Endothelial cell of umbilical vein (primary cell): Measurements from ENCODE around the gene SF3B4. TPM values are rescaled to one million over a fixed set of nuclear protein-coding genes. Genes with fewer than 3 reads are reported as not detected.

Experiments used
- BruUV-seq: library from RNA; stranded (reverse); fragments of 400-500 nt; replicated peaks from 2 replicates; lab custom pipeline; 2021; lab: Mats Ljungman, UMichigan
- CTCF ChIA-PET: fragments of 300-600, 350-600 bp; sonication (Branson Sonifier 250); formaldehyde crosslinking; loops from one replicate; lab custom pipeline; 2021; ENCODE audit warnings: antibody characterized with exemption, inconsistent platforms; lab: Charles Lee
- POLR2A ChIA-PET: fragments of 300-600, 350-600 bp; sonication (Branson Sonifier 250); formaldehyde crosslinking; loops from one replicate; lab custom pipeline; 2021; ENCODE audit warnings: antibody characterized with exemption, inconsistent platforms; lab: Charles Lee
- DNase-seq: peaks from one replicate; pipeline ENCODE4 v3.0.0-alpha.2; 2011; ENCODE audit warnings: low read depth, low spot score
- FAIRE-seq: peaks from 2 replicates; lab custom pipeline; 2011; peaks lifted over from hg19 to GRCh38; lab: Jason Lieb, UNC
- H2AFZ ChIP-seq: 2 replicates; pipeline ENCODE4 v1.6.0; 2012; ENCODE audit warnings: low read depth, low read length, control low read depth, inconsistent platforms
- H3K27ac ChIP-seq: 2 replicates; pipeline ENCODE4 v1.5.1; 2011; ENCODE audit warnings: low read depth, mild to moderate bottlenecking, control low read depth, low read length, moderate library complexity; ENCODE audit not compliant: insufficient read depth
- H3K27me3 ChIP-seq, 2 experiments: 2 replicates each; pipeline versions ENCODE4 v1.6.0 to v1.6.1; 2011; ENCODE audit warnings: low read length in 2 of 2, mixed read lengths in 1 of 2; ENCODE audit not compliant: control insufficient read depth in 2 of 2, insufficient read depth in 2 of 2
- H3K36me3 ChIP-seq, 2 experiments: 2 replicates in 1 of 2; 3 replicates in 1 of 2; pipeline ENCODE4 v1.5.1; 2011; ENCODE audit warnings: low read length in 2 of 2, mild to moderate bottlenecking in 1 of 2, moderate library complexity in 1 of 2; ENCODE audit not compliant: control insufficient read depth in 2 of 2, insufficient read depth in 2 of 2; ENCODE audit errors: extremely low read depth in 1 of 2
- H3K4me1 ChIP-seq: 3 replicates; pipeline ENCODE4 v1.5.1; 2011; ENCODE audit warnings: mild to moderate bottlenecking, low read length; ENCODE audit not compliant: control insufficient read depth, insufficient read depth; ENCODE audit errors: extremely low read depth
- H3K4me2 ChIP-seq: 2 replicates; pipeline ENCODE4 v1.6.1; 2011; ENCODE audit warnings: low read length, control low read depth, mixed read lengths; ENCODE audit not compliant: insufficient read depth
- H3K4me3 ChIP-seq, 3 experiments: fragments of 200-600 bp in 1 of 3; sonication (generic), shearing (Covaris generic) in 1 of 3; replicated peaks in 1 of 3; 2 replicates each; pipeline ENCODE4 v1.5.1; 2011 to 2016; ENCODE audit warnings: control low read depth in 3 of 3, low read length in 3 of 3, mild to moderate bottlenecking in 2 of 3, inconsistent platforms in 1 of 3, low read depth in 1 of 3, moderate library complexity in 1 of 3; ENCODE audit not compliant: insufficient read depth in 1 of 3
- H3K79me2 ChIP-seq: 2 replicates; pipeline ENCODE4 v1.6.0; 2012; ENCODE audit warnings: low read length, inconsistent platforms; ENCODE audit not compliant: control insufficient read depth, insufficient read depth
- H3K9ac ChIP-seq: replicated peaks from 2 replicates; pipeline ENCODE3; 2011; ENCODE audit warnings: low read length, control low read depth; ENCODE audit not compliant: insufficient read depth; ENCODE audit errors: extremely low read depth
- H3K9me1 ChIP-seq: replicated peaks from 3 replicates; pipeline ENCODE4 v1.6.0; 2011; ENCODE audit warnings: mild to moderate bottlenecking, low read length; ENCODE audit not compliant: control insufficient read depth, insufficient read depth; ENCODE audit errors: extremely low read depth
- H3K9me3 ChIP-seq: replicated peaks from 2 replicates; pipeline ENCODE4 v1.5.1; 2012; ENCODE audit warnings: low read length, inconsistent platforms; ENCODE audit not compliant: control insufficient read depth, insufficient read depth
- H4K20me1 ChIP-seq: replicated peaks from 2 replicates; pipeline ENCODE3; 2011; ENCODE audit warnings: mild to moderate bottlenecking, low read length; ENCODE audit not compliant: control insufficient read depth, insufficient read depth; ENCODE audit errors: extremely low read depth
- CTCF ChIP-seq, 2 donors: IDR thresholded peaks; 1 replicate in 1 of 2; 2 replicates in 1 of 2; pipeline ENCODE4 v1.5.1; 2011; ENCODE audit warnings: low read length in 2 of 2, mild to moderate bottlenecking in 2 of 2, moderate library complexity in 2 of 2, control low read depth in 1 of 2, inconsistent platforms in 1 of 2, low read depth in 1 of 2; ENCODE audit not compliant: insufficient read depth in 1 of 2; ENCODE audit errors: extremely low read depth in 1 of 2
- EZH2 ChIP-seq: IDR thresholded peaks from 2 replicates; pipeline ENCODE4 v1.6.1; 2012; ENCODE audit warnings: borderline replicate concordance, low read depth, mild to moderate bottlenecking, moderate library complexity, low read length, inconsistent platforms; ENCODE audit not compliant: severe bottlenecking
- FOS ChIP-seq: IDR thresholded peaks from 2 replicates; pipeline ENCODE4 v1.6.1; 2011; ENCODE audit warnings: mild to moderate bottlenecking, low read length, moderate library complexity, borderline replicate concordance; ENCODE audit not compliant: insufficient read depth
- GATA2 ChIP-seq: IDR thresholded peaks from 2 replicates; pipeline ENCODE4 v1.7.0; 2011; ENCODE audit warnings: low read depth, mild to moderate bottlenecking, moderate library complexity, mixed read lengths, low read length; ENCODE audit not compliant: insufficient read length, insufficient read depth
- JUN ChIP-seq: IDR thresholded peaks from 2 replicates; pipeline ENCODE4 v1.6.1; 2011; ENCODE audit warnings: borderline replicate concordance, low read depth; ENCODE audit not compliant: insufficient read length, insufficient read depth
- MAX ChIP-seq: IDR thresholded peaks from 2 replicates; pipeline ENCODE4 v1.6.1; 2011; ENCODE audit not compliant: insufficient read depth, insufficient read length
- MYC ChIP-seq: IDR thresholded peaks from one replicate; pipeline ENCODE4 v1.6.1; 2011; ENCODE audit warnings: mild to moderate bottlenecking, low read depth, low read length
- POLR2A ChIP-seq: IDR thresholded peaks from 2 replicates; pipeline ENCODE4 v1.6.1; 2012; ENCODE audit warnings: low read depth, mild to moderate bottlenecking, control low read depth, low read length
- POLR2AphosphoS5 ChIP-seq: IDR thresholded peaks from 2 replicates; pipeline ENCODE4 v1.6.1; 2012; ENCODE audit warnings: low read depth, mild to moderate bottlenecking, control low read depth, low read length, moderate library complexity; ENCODE audit not compliant: insufficient read depth
- dilution Hi-C: fragments of 300-500 bp; cut with MboI; formaldehyde crosslinking; loops from one replicate; pipeline ENCODE4 v1.15.0; 2019; ENCODE audit warnings: low sequenced_read_pairs; ENCODE audit not compliant: extremely low pct_ligation_motif_present
- intact Hi-C: fragments of 100-400 bp; cut with micrococcal nuclease; formaldehyde crosslinking; loops from one replicate; pipeline ENCODE4 v1.10.0; 2022
- polyA plus RNA-seq, 4 experiments: library from polyadenylated mRNA; depleted of rRNA in 3 of 4; stranded (reverse) in 3 of 4; unstranded in 1 of 4; fragments of >200 nt; gene quantifications; 2 replicates each; pipeline versions ENCODE4 v1.2.1 to v1.2.3, GENCODE V29; 2011 to 2012; ENCODE audit warnings: missing spikeins in 1 of 4
- total RNA-seq: library from RNA; stranded (reverse); gene quantifications from 2 replicates; pipeline ENCODE4 v1.2.3, GENCODE V29; 2021

SF3B4 gene
- total and polyA plus RNA-seq, 2 donors (not counting 3 experiments of a cell fraction or from before 2014, with no cell fraction given), result 62.7 to 74.4 TPM

- DNase-seq, result no peak
- Histone ChIP-seq H4K20me1 (no peaks in the 10 kb centered on the region), H3K4me1 (peaks cover 27% of the 10 kb centered on the region), H3K9me1 (no peaks in the 10 kb centered on the region), H3K27me3 (no peaks in the 10 kb centered on the region), H3K36me3 (peaks cover 14 to 24% of the 10 kb centered on the region in 2 experiments), H3K4me3 (peak overlapping the region; percentile 65 to 88 (median 77)), H3K79me2 (peaks cover 30% of the 10 kb centered on the region), H3K27ac (peak overlapping the region; percentile 74), H3K9ac (peak overlapping the region; percentile 86), H3K9me3 (no peaks in the 10 kb centered on the region), H3K4me2 (peak overlapping the region; percentile 97), H2AFZ (peak overlapping the region; percentile 45)
- intact Hi-C loops, result no loop called here
- BruUV-seq, result no TSS peak
- no peak for TF ChIP-seq MAX
- no peak for TF ChIP-seq POLR2AphosphoS5
- TF ChIP-seq POLR2A, result no peak
- no peak for TF ChIP-seq MYC
- TF ChIP-seq GATA2, result no peak
- no peak for TF ChIP-seq JUN
- no peak for TF ChIP-seq FOS
- no peak for TF ChIP-seq CTCF (IDR thresholded peaks at IDR 0.05; ENCODE audit: extremely low read depth in 1 of 2, insufficient read depth in 1 of 2, low read depth in 1 of 2, low read length in 2 of 2)
- TF ChIP-seq EZH2, result no peak
- ChIA-PET POLR2A (interaction anchor here (1.0 kb wide), 1 partner anchor 41 kb away, joined by 7 read pairs; a partner anchor contains a TSS), CTCF (interaction anchor here (0.7 to 1.1 kb wide), 3 partner anchors 9 to 259 kb away, joined by 3 read pairs; no protein-coding TSS in a partner anchor)
- dilution Hi-C loops, result no loop called here
- FAIRE-seq, result peak; percentile 21
Measured at GRCh38 chr1:149928401-149928724, 760 bp upstream of the SF3B4 start.
